GM21529 (cell line): ENCODE data around the gene ZCCHC7.
"Not testable (repeated sequence)": the region's sequence is repeated elsewhere in the genome, so short reads cannot be mapped to it uniquely, and the experiment has no call there.

ENCODE experiments used
- ATAC-seq: cut with Tn5 transposase; IDR thresholded peaks from one replicate; pipeline ENCODE4 v1.9.1; 2021; ENCODE audit not compliant: unreplicated experiment

The ZCCHC7 gene

DNA sequence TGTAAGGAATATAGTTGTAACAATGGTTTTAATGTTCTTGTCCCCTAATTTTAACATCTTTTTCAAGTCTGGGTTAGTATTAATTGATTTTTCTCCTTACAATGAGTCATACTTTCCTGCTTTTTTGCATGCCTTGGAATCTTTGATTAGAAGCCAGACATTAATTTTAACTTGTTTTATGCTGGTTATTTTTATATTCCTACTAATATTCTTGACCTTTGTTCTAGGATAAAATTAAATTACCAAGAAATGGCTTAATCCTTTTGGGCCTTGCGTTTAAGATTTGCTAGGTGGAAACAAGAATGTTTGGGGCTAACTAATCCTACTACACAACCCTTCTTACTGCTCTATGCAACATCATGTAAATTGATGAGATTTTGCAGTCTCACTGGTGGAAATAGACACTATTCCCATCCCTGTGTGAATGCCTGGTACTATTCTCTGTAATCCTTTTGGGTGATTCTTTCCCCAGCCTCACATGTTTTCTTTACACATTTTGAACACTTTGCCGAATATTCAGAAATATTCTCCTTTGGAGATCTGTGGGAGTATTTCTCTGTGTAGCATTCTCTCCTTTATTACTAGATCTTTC, 47.2 kb downstream of the ZCCHC7 start:
- ATAC-seq: no peak

DNA sequence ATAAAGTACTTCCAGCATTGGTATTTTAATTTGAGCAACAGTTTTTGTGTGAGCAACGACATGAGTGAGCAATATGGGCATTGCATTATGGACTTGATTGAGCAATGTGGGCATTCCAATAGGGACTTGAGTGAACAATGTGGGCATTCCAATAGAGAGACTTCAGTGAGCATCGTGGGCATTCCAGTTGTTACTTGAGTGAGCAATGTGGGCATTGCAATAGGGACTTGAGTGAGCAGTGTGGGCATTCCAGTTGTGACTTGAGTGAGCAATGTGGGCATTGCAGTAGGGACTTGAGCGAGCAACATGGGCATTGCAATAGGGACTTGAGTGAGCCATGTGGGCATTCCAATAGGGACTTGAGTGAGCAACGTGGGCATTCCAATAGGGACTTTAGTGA, 52.2 kb downstream of the ZCCHC7 start:
- no peak for ATAC-seq

DNA sequence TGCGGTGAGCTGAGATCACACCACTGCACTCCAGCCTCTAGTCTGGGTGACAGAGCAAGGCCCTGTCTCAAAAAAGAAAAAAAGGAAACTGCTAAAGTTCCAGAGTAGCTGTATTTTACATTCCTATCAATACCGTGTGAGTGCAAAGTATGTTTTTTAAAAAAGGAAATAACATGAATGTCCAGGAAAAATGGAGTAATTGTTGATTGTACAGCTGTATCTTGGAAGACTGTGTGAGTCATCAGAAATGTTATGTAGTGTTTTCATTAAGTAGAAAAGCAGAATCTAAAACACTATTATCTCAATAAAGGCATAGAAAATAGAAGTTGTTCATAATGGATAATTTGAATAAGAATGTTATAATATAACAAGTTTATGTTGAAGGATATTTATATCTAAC, 53.9 kb downstream of the ZCCHC7 start:
- ATAC-seq: no peak

DNA sequence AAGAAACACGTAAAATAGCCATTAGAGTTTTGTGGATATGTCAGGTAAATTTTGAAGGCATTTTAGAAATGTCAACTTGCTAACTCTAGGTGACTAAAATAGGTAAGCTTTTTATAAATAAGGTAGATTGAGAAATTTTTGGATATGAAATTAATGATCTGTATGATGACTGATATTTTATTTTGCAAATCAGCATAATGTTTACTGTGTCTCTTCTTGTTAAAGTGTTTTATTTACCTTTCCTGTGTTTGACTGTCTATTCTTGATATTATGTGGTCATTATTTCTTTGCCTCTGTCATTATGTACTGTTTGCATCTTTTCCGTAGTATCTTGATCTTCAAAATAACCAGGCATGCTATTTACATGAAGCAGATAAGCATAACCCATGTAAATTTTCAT, 58.4 kb downstream of the ZCCHC7 start:
- ATAC-seq: no peak

DNA sequence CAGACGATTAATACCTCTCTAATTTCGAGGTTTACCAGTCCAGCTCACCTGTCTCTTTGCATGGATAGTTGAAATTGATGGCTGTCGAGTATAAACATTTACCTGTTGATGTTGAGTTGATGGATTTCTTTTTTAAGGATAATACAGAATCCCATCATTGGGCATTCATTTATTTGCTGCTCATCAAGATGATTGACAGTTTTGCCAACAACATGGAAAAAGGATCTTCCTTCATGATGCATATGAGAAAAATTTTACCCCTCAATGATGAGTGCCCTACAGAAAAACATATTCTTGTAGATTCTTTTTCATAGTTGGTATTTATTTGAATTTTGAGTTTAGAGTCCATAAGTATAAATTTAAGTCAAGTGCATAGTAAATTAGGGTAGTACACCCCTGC, 59.2 kb downstream of the ZCCHC7 start:
- ATAC-seq: no peak

DNA sequence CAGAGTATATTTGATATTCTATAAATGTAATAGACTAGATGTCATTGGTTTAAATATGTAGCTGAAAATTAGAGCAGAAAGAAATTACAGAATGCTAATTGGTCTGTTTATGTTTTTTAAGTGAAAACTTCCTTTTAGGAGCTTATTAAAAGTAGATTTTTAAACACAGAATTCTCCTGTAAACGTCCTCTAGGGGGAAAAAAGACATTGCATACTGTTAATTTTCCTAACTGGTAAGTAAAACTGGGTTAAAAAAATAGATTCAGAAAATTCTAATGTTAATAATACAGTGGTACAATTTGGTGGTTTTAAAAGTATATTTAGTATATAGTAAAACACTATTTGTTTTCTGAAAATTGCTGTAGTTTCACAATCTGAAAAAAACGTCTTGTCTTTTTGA, 59.8 kb downstream of the ZCCHC7 start:
- ATAC-seq: no peak

DNA sequence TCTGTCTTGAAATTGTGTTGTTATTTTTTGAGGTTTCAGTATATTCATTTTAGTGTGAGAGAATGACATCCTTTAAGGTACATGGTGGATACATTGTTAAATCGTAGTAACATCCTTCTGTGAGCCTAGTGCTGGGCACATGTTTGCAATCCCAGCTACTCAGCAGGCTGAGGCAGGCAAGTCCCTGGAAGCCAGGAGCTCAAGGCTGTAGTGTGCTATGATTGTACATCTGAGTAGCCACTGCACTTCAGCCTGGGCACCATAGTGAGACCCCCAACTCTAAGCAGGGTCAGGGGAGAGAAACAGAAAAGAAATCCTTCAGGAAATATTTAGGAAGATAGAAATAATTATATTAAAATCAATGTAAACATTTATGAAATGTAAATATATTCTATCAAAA, 62.3 kb downstream of the ZCCHC7 start:
- ATAC-seq: no peak

DNA sequence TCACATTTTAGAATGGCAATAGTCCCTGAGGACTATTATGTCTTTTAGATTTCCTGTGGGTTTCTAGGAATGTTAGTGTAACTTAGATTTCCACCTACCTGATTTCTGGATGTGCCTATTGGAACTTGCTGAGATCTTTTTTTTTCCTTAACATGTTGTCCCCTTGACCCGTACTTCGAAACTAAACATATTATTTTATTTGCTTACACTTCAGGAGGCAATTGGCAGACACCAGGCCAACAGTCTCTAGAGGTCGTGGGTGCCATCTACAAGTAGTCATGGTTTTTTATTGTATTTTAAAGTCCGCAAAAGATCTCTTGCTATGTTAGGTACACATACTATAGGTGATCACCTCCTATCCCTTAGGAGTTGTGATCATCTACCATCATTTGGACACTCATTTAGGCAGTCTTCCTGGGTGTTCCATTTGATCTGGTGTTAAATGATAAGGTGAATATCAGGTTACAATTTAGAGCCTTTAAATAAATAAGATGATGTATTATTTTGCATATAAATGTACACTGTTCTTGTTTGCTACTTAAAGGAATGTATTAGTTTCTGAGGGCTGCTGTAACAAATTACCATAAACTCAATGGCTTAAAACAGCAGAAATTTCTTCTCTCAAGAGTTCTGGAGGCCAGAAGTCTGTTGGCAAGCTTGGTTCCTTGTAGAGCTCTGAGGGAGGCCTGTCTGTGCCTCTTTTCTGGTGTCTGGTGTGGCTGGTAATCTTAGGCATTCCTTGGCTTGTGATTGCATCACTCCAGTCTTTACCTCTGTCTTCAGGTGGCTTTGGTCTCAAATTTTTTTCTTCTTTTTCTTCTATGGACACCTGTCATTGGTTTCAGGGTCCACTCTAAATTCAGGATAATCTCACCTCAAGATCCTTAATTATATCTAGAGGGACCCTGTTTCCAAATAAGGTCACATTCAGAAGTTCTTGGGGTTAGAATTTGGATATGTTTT, 64.8 kb downstream of the ZCCHC7 start:
- ATAC-seq: no peak

DNA sequence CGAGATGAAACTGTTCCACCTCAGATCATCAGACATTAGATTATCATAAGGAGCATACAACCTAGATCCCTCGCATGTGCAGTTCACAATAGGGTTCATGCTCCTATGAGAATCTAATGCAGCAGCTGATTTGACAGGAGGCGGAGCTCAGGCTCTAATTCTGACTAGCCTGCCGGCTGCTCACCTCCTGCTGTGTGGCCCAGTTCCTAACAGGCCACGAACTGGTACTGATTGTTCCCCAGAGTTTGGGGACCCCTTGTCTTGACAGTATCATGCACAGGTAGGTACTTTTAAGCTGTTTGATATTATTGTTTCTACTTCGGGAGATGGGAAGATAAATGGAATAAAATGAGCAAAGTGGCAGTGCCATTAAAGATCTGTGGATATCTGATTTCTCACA, 66.9 kb downstream of the ZCCHC7 start:
- peak; percentile 53 for ATAC-seq

DNA sequence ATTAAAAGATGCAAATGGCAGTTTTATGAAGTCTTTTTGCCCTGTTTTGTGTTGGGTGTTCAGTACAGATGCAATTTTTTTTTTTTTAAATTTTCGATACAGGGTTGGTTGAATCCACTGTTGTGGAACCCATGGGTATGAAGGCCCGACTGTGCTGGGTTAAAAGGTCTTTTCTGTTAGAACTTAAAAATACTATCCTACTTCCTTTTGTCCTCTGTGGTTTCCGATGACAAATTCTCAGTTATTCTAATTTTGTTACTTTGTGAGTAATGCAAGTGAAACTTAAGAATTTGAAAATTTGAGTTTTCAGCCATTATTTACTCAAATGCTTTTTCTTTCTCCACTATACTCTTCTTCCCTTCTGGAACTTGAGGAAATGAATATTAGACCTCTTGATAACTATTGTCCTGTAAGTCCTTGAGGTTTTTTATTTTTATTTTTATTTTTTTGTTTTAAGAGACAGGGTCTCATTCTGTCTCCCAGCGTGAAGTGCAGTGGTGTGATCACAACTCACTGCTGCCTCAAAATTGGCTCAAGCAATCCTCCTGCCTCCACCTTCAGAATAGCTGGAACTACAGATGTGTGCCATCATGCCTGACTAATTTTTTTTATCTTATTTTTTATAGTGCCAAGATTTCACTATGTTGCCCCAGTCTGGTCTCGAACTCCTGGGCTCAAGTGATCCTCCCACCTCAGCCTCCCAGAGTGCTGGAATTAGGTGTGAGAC, 67.5 kb downstream of the ZCCHC7 start:
- peak; percentile 69 for ATAC-seq

DNA sequence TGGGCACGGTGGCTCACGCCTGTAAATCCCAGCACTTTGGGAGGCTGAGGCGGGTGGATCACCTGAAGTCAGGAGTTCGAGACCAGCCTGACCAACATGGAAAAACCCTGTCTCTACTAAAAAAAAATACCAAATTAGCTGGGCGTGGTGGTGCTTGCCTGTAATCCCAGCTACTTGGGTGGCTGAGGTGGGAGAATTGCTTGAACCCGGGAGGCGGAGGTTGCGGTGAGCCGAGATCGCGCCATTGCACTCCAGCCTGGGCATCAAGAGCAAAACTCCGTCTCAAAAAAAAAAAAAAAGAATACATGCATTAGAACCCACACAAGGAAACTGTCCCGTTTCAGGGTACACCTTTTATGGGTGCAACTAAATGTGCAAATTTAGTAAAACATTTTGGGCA, 70.4 kb downstream of the ZCCHC7 start:
- ATAC-seq: not testable (repeated sequence)

DNA sequence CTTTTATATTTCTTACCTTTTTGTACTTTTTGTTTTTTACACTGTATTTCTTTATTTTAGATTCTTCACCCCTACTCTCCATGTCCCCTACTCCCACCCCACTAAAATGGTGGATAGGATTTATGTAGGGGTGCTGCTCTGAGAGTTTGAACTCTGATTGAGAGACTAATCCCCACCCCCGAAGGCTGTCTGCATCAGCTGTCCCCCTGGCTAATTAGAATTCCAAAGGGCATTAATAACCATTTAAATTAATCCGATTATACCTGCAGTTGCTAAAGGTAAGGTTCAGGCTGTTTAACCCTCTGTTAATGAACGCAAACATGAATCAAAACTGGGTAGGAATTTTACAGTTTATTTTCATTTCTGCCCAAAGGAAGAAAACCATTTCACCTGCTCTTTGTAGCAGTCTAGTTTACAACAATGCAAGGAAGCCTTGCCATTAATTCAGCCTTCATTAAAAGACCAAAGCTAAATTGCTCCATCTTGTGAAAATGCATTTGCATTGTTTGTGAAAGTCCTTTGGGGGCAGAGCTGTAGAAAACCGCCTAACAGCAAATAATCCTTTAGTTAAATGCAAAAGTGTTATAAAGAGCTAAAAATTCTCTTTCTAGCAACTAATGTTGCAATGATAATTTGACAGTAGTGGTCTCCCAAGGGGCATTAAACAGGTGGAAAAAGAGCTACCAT, 71.2 kb downstream of the ZCCHC7 start:
- no peak for ATAC-seq

DNA sequence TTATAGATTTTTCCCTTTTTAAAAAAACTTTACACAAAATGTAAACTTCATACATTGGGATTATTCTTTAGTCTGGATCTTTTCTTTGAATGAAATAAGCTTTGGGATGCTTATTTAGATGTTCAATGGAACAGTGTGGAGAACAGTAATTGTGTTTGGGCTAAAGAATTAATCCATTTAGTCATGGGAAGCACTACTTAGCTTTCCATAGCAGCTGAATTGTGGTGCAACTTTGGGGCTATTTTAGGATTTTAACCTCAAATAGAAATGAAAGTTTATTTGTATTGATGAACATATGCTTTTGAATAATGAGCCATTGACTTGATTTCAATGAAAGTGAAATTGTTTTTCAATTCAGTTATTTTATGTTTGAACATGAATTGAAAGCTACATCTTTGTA, 72.4 kb downstream of the ZCCHC7 start:
- ATAC-seq: no peak

DNA sequence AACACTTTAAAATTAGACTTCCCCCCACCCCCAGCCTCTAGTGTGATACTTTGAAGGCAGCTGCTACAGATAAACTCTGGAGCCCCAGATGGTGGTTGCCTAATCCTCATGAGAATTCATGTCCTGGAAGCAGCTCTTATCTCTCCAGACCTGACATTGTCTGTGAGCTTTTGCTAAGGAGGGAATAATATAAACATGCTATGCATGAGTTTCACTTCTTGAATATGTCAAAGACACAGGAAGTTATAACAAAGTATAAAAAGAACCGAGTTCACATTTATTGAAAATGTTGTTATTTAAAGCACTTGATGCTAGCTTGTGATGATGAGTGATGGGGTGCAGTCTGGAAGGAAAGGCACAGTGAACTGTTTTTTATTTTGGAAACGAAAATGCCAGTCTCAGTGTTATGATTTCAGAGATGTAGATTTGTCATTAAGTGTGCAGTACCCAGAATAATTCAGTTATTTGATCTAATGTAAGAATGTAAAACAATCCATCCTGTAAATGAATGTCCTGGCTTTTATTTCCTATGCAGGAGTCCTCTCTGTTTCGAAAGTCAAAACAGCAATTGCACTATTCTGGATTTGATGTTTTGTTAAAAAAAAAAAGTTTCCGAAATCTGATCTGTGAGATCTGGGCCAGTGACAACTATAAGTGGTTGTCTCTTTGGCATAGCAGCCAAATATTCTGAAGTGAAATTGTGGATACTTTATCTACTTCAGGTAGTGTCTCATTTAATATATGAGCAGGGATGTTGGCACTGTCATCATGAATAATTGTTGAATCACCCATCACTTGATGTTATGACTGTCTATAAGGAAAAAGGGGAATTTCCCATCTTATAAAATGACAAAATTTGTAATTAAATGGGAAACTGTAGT, 77.0 kb downstream of the ZCCHC7 start:
- ATAC-seq: peak; percentile 64

DNA sequence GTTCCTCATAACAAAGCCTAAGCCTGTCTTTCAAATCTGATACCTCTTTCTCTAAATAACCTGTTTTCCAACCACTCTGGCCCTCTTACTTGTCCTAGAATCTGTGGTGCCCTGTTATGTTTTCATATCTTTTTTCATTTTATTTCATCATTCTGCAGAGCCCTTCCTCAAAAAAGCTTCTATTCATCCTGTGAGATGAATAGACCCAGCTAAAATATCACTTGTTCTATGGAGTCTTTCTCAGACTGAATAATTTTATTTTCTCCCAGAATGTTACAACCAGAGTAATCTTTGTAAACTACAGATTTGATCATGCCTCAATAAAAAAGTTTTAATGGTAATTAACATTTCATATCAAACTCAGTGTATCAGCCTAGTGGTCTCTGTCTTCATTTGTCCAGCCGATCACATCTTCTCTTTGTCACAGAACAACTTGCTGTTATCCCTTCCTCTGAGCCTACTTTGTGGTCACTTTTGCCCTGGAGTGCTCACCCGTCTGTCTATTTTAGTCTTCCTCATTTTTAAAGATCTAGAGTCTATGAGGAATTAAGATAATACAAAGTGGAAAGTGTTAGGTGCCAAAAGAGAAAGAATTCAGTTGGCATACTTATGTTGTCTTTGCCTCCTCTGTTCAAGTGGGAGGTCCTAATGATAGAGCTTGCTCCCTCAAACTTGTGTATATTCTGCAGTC, 77.8 kb downstream of the ZCCHC7 start:
- ATAC-seq: no peak

DNA sequence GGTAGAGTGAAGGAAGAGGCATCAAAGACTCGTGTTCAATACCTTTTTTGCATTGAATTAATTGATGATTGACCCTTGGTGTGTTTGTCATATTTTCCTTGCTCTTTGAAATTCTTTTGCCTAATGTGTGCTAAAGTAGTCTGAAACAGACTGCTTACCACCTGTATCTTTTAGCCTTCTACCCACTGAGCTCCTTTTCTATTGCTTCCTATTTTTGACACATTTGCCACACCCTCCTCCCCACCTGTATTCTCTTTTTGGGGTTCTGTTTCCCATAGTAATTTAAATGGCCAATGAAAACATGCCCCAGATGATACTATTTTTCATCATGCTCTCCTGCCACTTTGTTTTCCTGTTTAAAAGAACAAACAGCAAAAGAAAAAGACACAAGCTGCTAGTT, 78.5 kb downstream of the ZCCHC7 start:
- ATAC-seq: no peak

DNA sequence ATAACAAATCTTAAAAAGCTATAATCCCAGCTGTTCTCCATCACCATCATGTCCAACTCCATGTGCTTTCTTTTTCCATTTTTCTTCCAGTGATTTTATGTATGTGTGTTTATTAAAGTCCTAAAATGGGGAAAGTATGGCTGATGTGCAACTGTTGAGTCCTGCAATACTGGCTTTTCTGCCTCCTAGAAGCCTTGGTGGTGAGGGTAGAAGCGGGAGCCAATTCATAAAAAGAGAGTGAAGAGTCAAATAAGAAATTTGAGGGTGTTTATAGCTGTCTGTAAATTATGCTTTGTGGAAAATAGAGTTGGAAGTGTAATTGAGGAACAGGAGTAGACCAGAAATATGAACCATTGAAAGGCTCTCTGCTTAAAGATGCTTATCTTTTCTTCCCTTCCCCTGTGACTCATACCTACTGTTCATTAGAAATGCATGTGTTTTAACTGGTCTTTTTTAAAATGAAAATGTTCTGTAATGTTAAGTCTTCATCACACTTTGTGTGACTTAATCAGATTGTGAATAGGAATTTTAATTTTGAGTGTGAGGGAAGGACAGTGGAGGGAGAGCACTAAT, 80.1 kb downstream of the ZCCHC7 start:
- no peak for ATAC-seq

DNA sequence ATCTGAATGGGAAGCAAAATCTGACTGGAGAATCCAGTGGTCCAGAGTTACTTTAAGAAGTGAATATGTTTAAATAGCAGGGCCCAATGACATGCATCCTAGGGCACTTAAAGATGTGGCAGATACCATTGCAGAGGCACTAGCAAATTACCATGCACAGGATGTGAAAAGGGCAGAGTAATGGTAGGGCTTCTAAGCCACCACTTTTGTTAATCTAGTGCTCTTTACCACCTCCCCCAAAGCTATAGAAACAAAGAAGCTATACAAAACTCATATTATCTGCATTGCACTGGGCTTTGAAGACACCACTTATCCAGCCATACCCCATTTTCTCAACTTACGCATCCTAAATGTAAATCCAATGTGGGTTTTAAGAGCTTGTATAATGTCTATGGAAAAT, 81.2 kb downstream of the ZCCHC7 start:
- ATAC-seq: no peak

DNA sequence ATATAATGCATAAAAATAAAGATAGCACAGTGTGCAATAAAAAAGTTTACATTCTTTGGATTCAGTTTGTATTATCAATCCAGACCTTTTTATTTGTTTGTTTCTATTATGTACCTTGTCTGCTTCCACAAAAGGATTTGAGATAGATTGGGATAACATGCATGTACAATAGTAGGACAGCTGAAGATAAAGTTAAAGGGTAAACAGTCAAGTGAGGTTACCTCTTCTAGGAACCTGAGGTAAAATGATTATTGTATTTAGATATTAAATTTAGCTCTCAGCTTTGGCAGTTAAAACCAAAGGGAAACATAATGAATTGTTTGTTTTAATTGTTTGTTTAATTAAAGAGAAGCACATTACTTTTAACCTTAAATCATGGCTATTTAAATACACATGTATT, 81.7 kb downstream of the ZCCHC7 start:
- no peak for ATAC-seq
